ENCODE results near the gene LNPK. TPM values are rescaled to one million over a fixed set of nuclear protein-coding genes. Genes with fewer than 3 reads are reported as not detected.

LNPK gene
- total RNA-seq, 1 donor from 2014 or later: 36.1 TPM

DNA sequence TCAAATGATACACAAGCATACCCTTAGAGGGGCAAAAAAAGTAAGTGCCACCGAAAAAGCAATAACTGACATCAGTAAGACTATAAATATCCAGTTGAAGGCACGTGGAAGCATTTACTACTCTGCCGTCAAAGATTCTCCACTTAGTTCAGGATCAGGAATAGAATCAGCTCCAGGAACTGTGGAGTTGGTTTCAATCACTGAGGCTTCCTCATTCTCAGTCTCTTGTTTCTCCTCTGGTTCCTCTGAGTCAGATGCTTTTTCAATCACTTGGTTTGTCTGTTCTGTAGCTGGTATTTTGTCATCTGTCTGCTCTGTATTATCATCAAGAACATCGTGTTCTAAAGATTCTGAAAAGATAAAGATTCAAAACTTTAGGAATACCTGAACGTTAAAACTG lies 72.2 kb downstream of the LNPK start:
- no peaks in the 10 kb centered on the region for H3F3A ChIP-seq (ENCODE audit: low read depth)
- no peaks in the 10 kb centered on the region for H3K4me1 ChIP-seq
- no peak overlapping the region for H3K9ac ChIP-seq
- H3K27me3 ChIP-seq: no peaks in the 10 kb centered on the region
- Mint-ChIP-seq H3K27ac (no peak overlapping the region), H3K4me1 (peaks cover 2% of the 10 kb centered on the region), H3K4me3 (no peak overlapping the region), H3K9me3 (no peaks in the 10 kb centered on the region), H3K36me3 (peaks cover 5% of the 10 kb centered on the region), H3K27me3 (ENCODE audit: insufficient read depth, low read depth) (no peaks in the 10 kb centered on the region)
- no peaks in the 10 kb centered on the region for H4K20me1 ChIP-seq (ENCODE audit: low read depth)
- TF ChIP-seq, protein P1, sequence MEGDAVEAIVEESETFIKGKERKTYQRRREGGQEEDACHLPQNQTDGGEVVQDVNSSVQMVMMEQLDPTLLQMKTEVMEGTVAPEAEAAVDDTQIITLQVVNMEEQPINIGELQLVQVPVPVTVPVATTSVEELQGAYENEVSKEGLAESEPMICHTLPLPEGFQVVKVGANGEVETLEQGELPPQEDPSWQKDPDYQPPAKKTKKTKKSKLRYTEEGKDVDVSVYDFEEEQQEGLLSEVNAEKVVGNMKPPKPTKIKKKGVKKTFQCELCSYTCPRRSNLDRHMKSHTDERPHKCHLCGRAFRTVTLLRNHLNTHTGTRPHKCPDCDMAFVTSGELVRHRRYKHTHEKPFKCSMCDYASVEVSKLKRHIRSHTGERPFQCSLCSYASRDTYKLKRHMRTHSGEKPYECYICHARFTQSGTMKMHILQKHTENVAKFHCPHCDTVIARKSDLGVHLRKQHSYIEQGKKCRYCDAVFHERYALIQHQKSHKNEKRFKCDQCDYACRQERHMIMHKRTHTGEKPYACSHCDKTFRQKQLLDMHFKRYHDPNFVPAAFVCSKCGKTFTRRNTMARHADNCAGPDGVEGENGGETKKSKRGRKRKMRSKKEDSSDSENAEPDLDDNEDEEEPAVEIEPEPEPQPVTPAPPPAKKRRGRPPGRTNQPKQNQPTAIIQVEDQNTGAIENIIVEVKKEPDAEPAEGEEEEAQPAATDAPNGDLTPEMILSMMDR (IDR thresholded peaks at IDR 0.05): no peak
- TF ChIP-seq EZH2 (IDR thresholded peaks at IDR 0.05) (no peak), EZH2phosphoT487 (IDR thresholded peaks at IDR 0.05) (no peak)
- no peak for DNase-seq (ENCODE audit: low spot score)
- peaks cover 3% of the 10 kb centered on the region for H3K36me3 ChIP-seq
- no peak overlapping the region for H3K27ac ChIP-seq
- no peaks in the 10 kb centered on the region for H3K79me2 ChIP-seq (ENCODE audit: low read depth)
- no peak overlapping the region for H3K4me2 ChIP-seq
- no peak overlapping the region for H3K4me3 ChIP-seq
- no peaks in the 10 kb centered on the region for H3K9me3 ChIP-seq (ENCODE audit: low read depth)
- no peak overlapping the region for H2AFZ ChIP-seq (replicated peaks)

DNA sequence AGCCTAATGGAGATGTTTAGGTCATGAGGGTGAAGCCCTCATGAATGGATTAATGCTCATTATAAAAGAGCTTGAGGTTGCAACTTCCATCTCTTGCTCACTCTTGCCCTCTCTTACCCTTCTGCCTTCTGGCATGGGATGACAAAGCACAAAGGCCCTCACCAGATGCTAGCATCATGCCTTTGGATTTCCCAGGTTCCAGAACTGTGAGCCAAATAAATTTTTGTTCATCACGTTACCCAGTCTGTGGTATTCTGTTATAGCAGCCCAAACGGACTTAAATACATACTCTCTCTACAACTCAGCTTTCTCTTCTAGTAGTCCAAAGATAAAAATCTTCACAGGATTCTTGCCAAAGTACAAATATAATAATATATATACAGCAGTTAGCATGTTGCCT lies 75.8 kb downstream of the LNPK start:
- H3K9me3 ChIP-seq (ENCODE audit: low read depth): no peaks in the 10 kb centered on the region
- H3K9ac ChIP-seq: no peak overlapping the region
- H3K4me1 Mint-ChIP-seq: peaks cover 5% of the 10 kb centered on the region
- peaks cover 7% of the 10 kb centered on the region for H3K4me1 ChIP-seq
- no peaks in the 10 kb centered on the region for H3K79me2 ChIP-seq (ENCODE audit: low read depth)
- H3K36me3 Mint-ChIP-seq: peaks cover 15% of the 10 kb centered on the region
- no peak for DNase-seq (ENCODE audit: low spot score)
- H3K27me3 ChIP-seq: no peaks in the 10 kb centered on the region
- H3F3A ChIP-seq (ENCODE audit: low read depth): no peaks in the 10 kb centered on the region
- no peaks in the 10 kb centered on the region for H4K20me1 ChIP-seq (ENCODE audit: low read depth)
- H3K4me3 Mint-ChIP-seq: no peak overlapping the region
- H3K36me3 ChIP-seq: peaks cover 3% of the 10 kb centered on the region
- H3K9me3 Mint-ChIP-seq: no peaks in the 10 kb centered on the region
- H3K27ac ChIP-seq: no peak overlapping the region
- TF ChIP-seq EZH2 (IDR thresholded peaks at IDR 0.05) (no peak), EZH2phosphoT487 (IDR thresholded peaks at IDR 0.05) (no peak)
- TF ChIP-seq, protein P1 (IDR thresholded peaks at IDR 0.05): no peak
- no peaks in the 10 kb centered on the region for H3K27me3 Mint-ChIP-seq (ENCODE audit: insufficient read depth, low read depth)
- H3K4me3 ChIP-seq: no peak overlapping the region
- no peak overlapping the region for H3K4me2 ChIP-seq
- no peak overlapping the region for H2AFZ ChIP-seq (replicated peaks)
- no peak overlapping the region for H3K27ac Mint-ChIP-seq

GRCh38 chr2:175922160-175922559 lies 79.9 kb downstream of the LNPK start:
- Histone ChIP-seq H3K4me1 (peaks cover 7% of the 10 kb centered on the region), H3K27ac (no peak overlapping the region), H3K4me2 (no peak overlapping the region), H3K27me3 (no peaks in the 10 kb centered on the region), H3K36me3 (no peaks in the 10 kb centered on the region), H4K20me1 (ENCODE audit: low read depth) (no peaks in the 10 kb centered on the region), H2AFZ (replicated peaks) (no peak overlapping the region), H3K9ac (no peak overlapping the region), H3F3A (ENCODE audit: low read depth) (no peaks in the 10 kb centered on the region), H3K4me3 (no peak overlapping the region), H3K9me3 (ENCODE audit: low read depth) (no peaks in the 10 kb centered on the region), H3K79me2 (ENCODE audit: low read depth) (no peaks in the 10 kb centered on the region)
- no peak for DNase-seq (ENCODE audit: low spot score)
- peaks cover 2% of the 10 kb centered on the region for H3K27me3 Mint-ChIP-seq (ENCODE audit: insufficient read depth, low read depth)
- H3K4me1 Mint-ChIP-seq: peaks cover 5% of the 10 kb centered on the region
- H3K9me3 Mint-ChIP-seq: no peaks in the 10 kb centered on the region
- TF ChIP-seq EZH2 (IDR thresholded peaks at IDR 0.05): no peak
- no peak for TF ChIP-seq EZH2phosphoT487 (IDR thresholded peaks at IDR 0.05)
- TF ChIP-seq, protein P1 (IDR thresholded peaks at IDR 0.05): no peak
- H3K4me3 Mint-ChIP-seq: no peak overlapping the region
- no peak overlapping the region for H3K27ac Mint-ChIP-seq
- peaks cover 11% of the 10 kb centered on the region for H3K36me3 Mint-ChIP-seq
